H9 (cell line): ENCODE measurements around the gene FGFR3. TPM values are rescaled to one million over a fixed set of nuclear protein-coding genes. Genes with fewer than 3 reads are reported as not detected.

Experiments
- DNase-seq: peaks from one replicate; pipeline ENCODE4 v3.0.0-alpha.2; 2017
- H2AFZ ChIP-seq: one replicate; pipeline ENCODE4 v1.6.1; 2013; ENCODE audit warnings: mild to moderate bottlenecking, low read length, control low read depth, moderate library complexity
- H2AK5ac ChIP-seq: 2 replicates; pipeline ENCODE4 v1.6.1; 2013; ENCODE audit warnings: low read length, control low read depth, mixed read lengths; ENCODE audit not compliant: insufficient read length
- H2BK120ac ChIP-seq: one replicate; pipeline ENCODE4 v1.6.1; 2013; ENCODE audit warnings: low read depth, mild to moderate bottlenecking, low read length, control low read depth, inconsistent platforms; ENCODE audit not compliant: poor library complexity, severe bottlenecking
- H2BK12ac ChIP-seq: 2 replicates; pipeline ENCODE4 v1.6.1; 2013; ENCODE audit warnings: low read length, control low read depth, mixed read lengths, low read depth; ENCODE audit not compliant: insufficient read length
- H2BK15ac ChIP-seq: 2 replicates; pipeline ENCODE4 v1.6.1; 2013; ENCODE audit warnings: low read depth, low read length, control low read depth
- H2BK20ac ChIP-seq: one replicate; pipeline ENCODE4 v1.6.1; 2013; ENCODE audit warnings: low read depth, mild to moderate bottlenecking, low read length, control low read depth, inconsistent platforms; ENCODE audit not compliant: poor library complexity, severe bottlenecking
- H2BK5ac ChIP-seq: 2 replicates; pipeline ENCODE4 v1.6.1; 2013; ENCODE audit warnings: low read length, control low read depth, mixed read lengths; ENCODE audit not compliant: insufficient read length
- H3K14ac ChIP-seq: 2 replicates; pipeline ENCODE4 v1.6.1; 2013; ENCODE audit warnings: low read length, control low read depth; ENCODE audit not compliant: insufficient read depth
- H3K18ac ChIP-seq: 2 replicates; pipeline ENCODE4 v1.6.1; 2013; ENCODE audit warnings: low read depth, mild to moderate bottlenecking, mixed read lengths, low read length, control low read depth; ENCODE audit not compliant: insufficient read length
- H3K23ac ChIP-seq: 2 replicates; pipeline ENCODE4 v1.6.1; 2013; ENCODE audit warnings: low read length, control low read depth, mixed read lengths, low read depth; ENCODE audit not compliant: insufficient read length
- H3K23me2 ChIP-seq: 2 replicates; pipeline ENCODE4 v1.6.1; 2013; ENCODE audit warnings: low read depth, mild to moderate bottlenecking, mixed read lengths, low read length, control low read depth; ENCODE audit not compliant: insufficient read length, poor library complexity, severe bottlenecking
- H3K27ac ChIP-seq: 2 replicates; pipeline ENCODE4 v1.5.1; 2013; ENCODE audit warnings: low read length, control low read depth, mixed read lengths, low read depth; ENCODE audit not compliant: insufficient read length
- H3K27me3 ChIP-seq: 2 replicates; pipeline ENCODE4 v1.6.1; 2013; ENCODE audit warnings: low read length, control low read depth, inconsistent platforms; ENCODE audit not compliant: insufficient read depth
- H3K4ac ChIP-seq: 2 replicates; pipeline ENCODE4 v1.6.1; 2013; ENCODE audit warnings: low read depth, mild to moderate bottlenecking, control low read depth, inconsistent platforms, low read length, moderate library complexity
- H3K4me1 ChIP-seq: 2 replicates; pipeline ENCODE4 v1.6.1; 2013; ENCODE audit warnings: low read length, control low read depth, inconsistent platforms; ENCODE audit not compliant: insufficient read depth
- H3K4me2 ChIP-seq: 2 replicates; pipeline ENCODE4 v1.6.1; 2013; ENCODE audit warnings: low read length, control low read depth, mixed read lengths; ENCODE audit not compliant: insufficient read length, insufficient read depth
- H3K56ac ChIP-seq: 2 replicates; pipeline ENCODE4 v1.6.1; 2013; ENCODE audit warnings: low read depth, mild to moderate bottlenecking, mixed read lengths, low read length, control low read depth; ENCODE audit not compliant: insufficient read length
- H3K79me1 ChIP-seq: 2 replicates; pipeline ENCODE4 v1.6.1; 2013; ENCODE audit warnings: low read depth, mild to moderate bottlenecking, moderate library complexity, low read length, control low read depth, inconsistent platforms; ENCODE audit not compliant: insufficient read depth, poor library complexity, severe bottlenecking
- H3K79me2 ChIP-seq: 2 replicates; pipeline ENCODE4 v1.6.1; 2013; ENCODE audit warnings: low read length, control low read depth, inconsistent platforms; ENCODE audit not compliant: insufficient read depth
- H3K9ac ChIP-seq: 2 replicates; pipeline ENCODE4 v1.6.1; 2013; ENCODE audit warnings: low read length, control low read depth, mixed read lengths; ENCODE audit not compliant: insufficient read length; ENCODE audit errors: extremely low read depth
- H3K9me3 ChIP-seq: one replicate; pipeline ENCODE4 v1.6.1; 2013; ENCODE audit warnings: low read depth, low read length, inconsistent platforms; ENCODE audit not compliant: control insufficient read depth
- H3T11ph ChIP-seq: one replicate; pipeline ENCODE4 v1.6.1; 2013; ENCODE audit warnings: mild to moderate bottlenecking, low read length, control low read depth, inconsistent platforms
- H4K20me1 ChIP-seq: one replicate; pipeline ENCODE4 v1.6.1; 2013; ENCODE audit not compliant: control insufficient read depth, insufficient read length, insufficient read depth
- H4K5ac ChIP-seq: 2 replicates; pipeline ENCODE4 v1.6.1; 2013; ENCODE audit warnings: low read depth, mild to moderate bottlenecking, mixed read lengths, low read length, control low read depth; ENCODE audit not compliant: insufficient read length
- H4K8ac ChIP-seq: replicated peaks from 2 replicates; pipeline ENCODE4 v1.6.1; 2013; ENCODE audit warnings: low read length, control low read depth, mixed read lengths, low read depth; ENCODE audit not compliant: insufficient read length
- H4K91ac ChIP-seq: 2 replicates; pipeline ENCODE4 v1.6.1; 2013; ENCODE audit warnings: low read depth, mild to moderate bottlenecking, moderate library complexity, mixed read lengths, low read length, control low read depth; ENCODE audit not compliant: insufficient read length
- H3K27ac Mint-ChIP-seq, 3 experiments: 2 replicates in 2 of 3; 3 replicates in 1 of 3; pipeline ENCODE4 v1.8.0; 2020 to 2021; ENCODE audit warnings: mixed read lengths in 3 of 3, mild to moderate bottlenecking in 1 of 3, moderate library complexity in 1 of 3
- H3K27me3 Mint-ChIP-seq: 2 replicates; pipeline ENCODE4 v1.8.0; 2021; ENCODE audit warnings: low read depth, mild to moderate bottlenecking, moderate library complexity, mixed read lengths
- H3K36me3 Mint-ChIP-seq, 3 experiments: 2 replicates in 2 of 3; 3 replicates in 1 of 3; pipeline ENCODE4 v1.8.0; 2020 to 2021; ENCODE audit warnings: low read depth in 3 of 3, mixed read lengths in 3 of 3; ENCODE audit not compliant: insufficient read depth in 1 of 3
- H3K4me1 Mint-ChIP-seq, 2 experiments: 2 replicates each; pipeline ENCODE4 v1.8.0; 2020; ENCODE audit warnings: mixed read lengths in 2 of 2
- H3K4me3 Mint-ChIP-seq, 2 experiments: 2 replicates in 1 of 2; 3 replicates in 1 of 2; pipeline ENCODE4 v1.8.0; 2020 to 2021; ENCODE audit warnings: mild to moderate bottlenecking in 2 of 2, mixed read lengths in 2 of 2, moderate library complexity in 1 of 2
- H3K9me3 Mint-ChIP-seq, 2 experiments: 2 replicates in 1 of 2; 3 replicates in 1 of 2; pipeline ENCODE4 v1.8.0; 2020; ENCODE audit warnings: mild to moderate bottlenecking in 2 of 2, mixed read lengths in 2 of 2, moderate library complexity in 1 of 2
- CTCF ChIP-seq: fragments of 200-600 bp; sonication (generic); conservative IDR thresholded peaks from 3 replicates; pipeline ENCODE4 v1.8.0; 2021; ENCODE audit warnings: antibody characterized with exemption, mild to moderate bottlenecking
- WGBS: extraction: QIAGEN DNeasy Blood & Tissue Kit; methylation state at CpG from one replicate; pipeline ENCODE4 v1.1.7; 2013; ENCODE audit warnings: missing lambda C conversion rate, low lambda C conversion rate, mixed read lengths; ENCODE audit not compliant: insufficient read length; ENCODE audit errors: extremely low coverage; 5-methylcytosine and 5-hydroxymethylcytosine counted together
- total RNA-seq: library from RNA; stranded (reverse); gene quantifications from 2 replicates; pipeline ENCODE4 v1.2.1, GENCODE V29; 2021

The FGFR3 gene
- total RNA-seq, 1 experiment from 2014 or later, result 75.7 TPM

- no peak overlapping the region for H4K8ac ChIP-seq
- TF ChIP-seq CTCF, result no peak
- no peak overlapping the region for H2AK5ac ChIP-seq
- no peak overlapping the region for H4K5ac ChIP-seq
- H2BK5ac ChIP-seq, result no peak overlapping the region
- no CpG with 5 or more reads among the region's 7 CpGs for WGBS
- H3K27ac ChIP-seq, result no peak overlapping the region
- no peak overlapping the region for H3K14ac ChIP-seq
- no peaks in the 10 kb centered on the region for H3K27me3 ChIP-seq
- peaks cover 32 to 69% (median 54%) of the 10 kb centered on the region in 3 experiments; a peak in 6 of 7 replicates for H3K36me3 Mint-ChIP-seq
- no peaks in the 10 kb centered on the region for H3K79me1 ChIP-seq
- H3K4me1 ChIP-seq, result no peaks in the 10 kb centered on the region
- no peak overlapping the region for H2AFZ ChIP-seq
- no peaks in the 10 kb centered on the region for H3K23me2 ChIP-seq
- no peaks in the 10 kb centered on the region for H3K9me3 Mint-ChIP-seq
- H2BK15ac ChIP-seq, result no peak overlapping the region; the same call in 1 of the 2 replicates
- H2BK120ac ChIP-seq, result no peak overlapping the region
- no peaks in the 10 kb centered on the region for H3K79me2 ChIP-seq
- no peaks in the 10 kb centered on the region for H3K9me3 ChIP-seq
- H3K23ac ChIP-seq, result no peak overlapping the region
- no peak overlapping the region for H3K4me2 ChIP-seq
- H3K18ac ChIP-seq, result no peak overlapping the region
- no peak overlapping the region for H2BK20ac ChIP-seq
- H4K20me1 ChIP-seq, result no peaks in the 10 kb centered on the region
- H3K27ac Mint-ChIP-seq, result no peak overlapping the region
- no peak overlapping the region for H4K91ac ChIP-seq
- no peak overlapping the region for H3T11ph ChIP-seq
- H3K27me3 Mint-ChIP-seq, result no peaks in the 10 kb centered on the region
- no peak overlapping the region for H3K4me3 Mint-ChIP-seq
- H3K4ac ChIP-seq, result no peak overlapping the region
- no peak overlapping the region for H3K9ac ChIP-seq
- no peaks in the 10 kb centered on the region for H3K4me1 Mint-ChIP-seq
- no peak for DNase-seq
- no peak overlapping the region for H2BK12ac ChIP-seq
- no peak overlapping the region for H3K56ac ChIP-seq
Measured at GRCh38 chr4:1836650-1837049, 43.6 kb downstream of the FGFR3 start.
